NCI-H82 treated with DMSO at 0.1 percent for 48 hours (cell line): ENCODE data around the gene NECTIN1.

Experiments
- DNase-seq: peaks from one replicate; lab custom pipeline; 2025; ENCODE audit not compliant: unreplicated experiment; lab: John Stamatoyannopoulos, UW

NECTIN1 gene

GRCh38 chr11:119645018-119645417, 84.0 kb downstream of the NECTIN1 start:
- DNase-seq: no peak

GRCh38 chr11:119644502-119644901, 84.5 kb downstream of the NECTIN1 start:
- no peak for DNase-seq

- DNase-seq: no peak
These were observed 85.1 kb downstream of the NECTIN1 start for GRCh38 chr11:119643876-119644225.

GRCh38 chr11:119643212-119643875, 85.7 kb downstream of the NECTIN1 start:
- DNase-seq: no peak

- no peak for DNase-seq
These were observed 86.8 kb downstream of the NECTIN1 start for GRCh38 chr11:119641983-119642745.

GRCh38 chr11:119640541-119640940, 88.5 kb downstream of the NECTIN1 start:
- DNase-seq: no peak

DNA sequence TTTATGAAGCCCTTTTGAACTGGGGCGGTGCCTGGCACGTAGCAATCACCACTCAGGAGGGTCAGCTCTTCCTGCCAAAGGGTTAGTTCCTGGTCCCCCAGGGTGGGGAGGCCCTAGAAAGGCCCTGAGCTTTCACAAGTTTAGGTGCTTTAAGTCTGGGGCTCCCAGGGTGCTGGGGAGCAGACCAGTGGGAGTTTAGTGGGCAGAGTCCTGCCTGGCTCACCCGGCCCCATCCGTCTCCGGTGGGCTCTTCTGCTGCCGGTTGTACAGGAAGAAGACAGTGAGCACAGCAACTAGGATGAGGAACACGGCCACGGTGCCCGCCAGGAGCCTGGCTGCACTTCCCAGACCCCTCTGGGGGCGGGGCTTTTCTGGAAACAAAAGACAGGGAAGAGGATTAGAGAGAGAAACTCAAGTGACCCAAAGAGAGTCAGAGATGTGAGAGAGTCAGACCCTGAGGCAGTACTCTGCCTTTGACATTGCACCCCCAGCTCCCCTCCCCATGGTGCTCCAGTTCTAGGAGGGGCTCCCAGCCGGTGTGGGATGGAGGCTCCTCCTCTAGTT, 89.3 kb downstream of the NECTIN1 start:
- DNase-seq: no peak

DNA sequence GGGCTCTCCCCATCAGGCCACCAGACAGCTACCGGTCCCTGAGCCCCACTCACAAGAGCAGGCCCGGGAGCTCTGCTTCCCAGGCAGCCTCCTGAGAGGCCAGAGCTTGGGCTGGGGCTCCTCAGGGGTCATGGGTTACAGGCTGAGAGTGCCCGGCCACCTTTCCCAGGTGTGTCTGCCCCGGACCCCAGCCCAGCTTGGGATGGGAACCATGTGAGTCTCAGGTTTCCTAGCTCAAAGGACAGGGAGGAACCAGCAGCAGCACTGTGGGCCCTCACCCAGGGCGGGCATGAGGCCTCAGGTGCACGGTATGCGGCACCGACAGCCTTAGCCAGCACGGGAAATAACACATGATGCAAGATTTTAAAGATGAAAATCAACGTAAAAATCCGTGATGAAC, 90.1 kb downstream of the NECTIN1 start:
- no peak for DNase-seq

- DNase-seq: no peak
These were observed 91.5 kb downstream of the NECTIN1 start for GRCh38 chr11:119637481-119637880.

- no peak for DNase-seq
These were observed 93.2 kb downstream of the NECTIN1 start for GRCh38 chr11:119635776-119636175.

- DNase-seq: no peak
These were observed 93.8 kb downstream of the NECTIN1 start for GRCh38 chr11:119635041-119635740.

GRCh38 chr11:119634301-119634700, 94.7 kb downstream of the NECTIN1 start:
- no peak for DNase-seq

DNA sequence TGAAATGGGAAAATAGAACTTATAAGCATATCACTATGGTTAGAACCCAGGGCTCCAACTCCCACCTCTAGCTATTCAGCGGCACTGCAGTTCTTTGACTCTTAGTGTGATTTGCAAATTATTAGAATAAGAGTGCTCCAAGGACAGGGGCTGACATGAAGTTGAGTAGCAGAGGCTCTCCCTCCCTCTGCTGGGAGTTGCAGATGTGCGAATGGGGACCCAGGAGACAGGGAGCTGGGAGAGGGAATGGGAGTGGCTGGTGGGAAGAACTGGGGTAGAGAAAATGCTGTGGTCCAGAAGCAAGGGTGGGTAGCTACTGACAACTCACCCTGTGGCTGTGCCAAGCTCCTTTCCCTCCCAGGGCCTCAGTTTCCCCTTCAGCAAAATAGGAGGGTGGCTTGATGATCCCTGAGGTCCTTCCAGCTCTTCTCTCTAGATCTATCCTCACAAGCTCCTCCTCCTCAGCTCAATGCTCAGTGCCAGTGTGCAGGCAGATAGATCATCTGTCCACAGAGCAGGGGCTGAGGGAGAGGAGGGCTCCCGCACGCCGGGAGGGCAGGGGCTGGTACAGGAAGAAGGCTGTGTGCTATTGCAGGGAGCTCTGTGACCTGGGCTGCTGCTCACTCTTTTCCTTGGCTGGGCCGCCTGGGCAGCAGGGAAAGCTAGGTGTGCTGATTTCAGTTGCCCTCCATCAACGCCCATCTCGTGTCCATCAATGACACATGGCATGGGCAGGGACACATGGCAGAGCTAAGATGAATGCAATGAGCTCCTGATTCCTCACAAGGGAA, 99.0 kb downstream of the NECTIN1 start:
- DNase-seq: no peak

DNA sequence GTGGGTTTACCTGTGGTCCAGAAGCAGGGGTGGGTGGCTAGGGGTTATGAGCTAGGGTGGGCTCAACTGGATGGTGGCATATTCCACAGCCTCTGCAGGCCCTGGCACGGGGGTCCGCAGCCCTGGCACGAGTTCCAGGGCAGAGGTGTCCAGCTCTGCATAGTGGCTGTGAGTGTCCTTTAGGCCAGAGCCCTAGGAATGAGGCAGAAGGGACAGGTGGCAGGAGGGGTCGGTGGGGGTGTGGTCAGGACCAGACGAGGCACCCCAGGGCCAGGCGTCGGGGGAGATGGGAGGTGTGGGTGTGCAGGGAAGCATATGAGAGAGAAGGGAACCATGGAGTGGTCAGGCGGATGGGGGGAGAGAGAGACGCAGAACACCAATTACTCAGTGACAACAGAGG, 99.9 kb downstream of the NECTIN1 start:
- no peak for DNase-seq

DNA sequence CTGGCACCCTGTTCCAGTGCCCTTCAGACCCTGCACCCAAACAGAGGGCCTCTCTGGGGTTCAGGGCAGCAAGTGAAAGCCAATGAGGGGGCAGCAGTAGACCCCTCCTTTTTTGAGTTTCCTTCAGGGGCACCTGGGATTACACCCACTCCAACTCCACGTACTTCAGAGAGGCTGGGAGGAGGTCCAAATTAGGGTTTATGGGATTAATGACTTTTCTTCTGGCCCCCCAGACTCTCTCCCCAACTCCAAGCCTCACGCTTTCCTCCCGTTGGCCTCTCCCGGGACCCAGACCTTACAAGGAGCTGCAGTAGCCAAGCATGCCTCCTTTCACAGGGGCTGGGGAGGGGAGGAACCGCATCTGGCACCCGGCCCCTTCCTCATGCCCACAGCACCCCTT, 101.7 kb downstream of the NECTIN1 start:
- DNase-seq: no peak

DNA sequence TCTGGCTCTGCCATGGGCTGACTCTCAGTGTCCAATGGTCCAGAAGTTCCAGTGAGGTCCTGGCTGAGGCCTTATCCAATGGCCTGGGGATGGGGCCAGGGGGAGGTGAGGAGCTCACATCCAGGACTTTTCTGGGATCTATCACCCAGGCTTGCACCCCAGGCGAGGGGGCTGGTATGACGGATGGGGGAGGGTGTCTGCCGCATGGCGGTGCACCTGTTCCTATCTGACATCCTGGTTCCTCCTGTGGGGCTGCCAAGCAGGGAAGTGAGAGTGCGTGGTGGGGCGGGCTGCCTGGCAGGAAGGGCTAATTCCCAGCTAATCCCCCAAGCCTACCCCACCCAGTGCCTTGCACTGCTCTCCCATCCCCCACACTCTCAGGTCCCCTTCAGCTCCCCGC, 102.1 kb downstream of the NECTIN1 start:
- DNase-seq: peak; percentile 76

DNA sequence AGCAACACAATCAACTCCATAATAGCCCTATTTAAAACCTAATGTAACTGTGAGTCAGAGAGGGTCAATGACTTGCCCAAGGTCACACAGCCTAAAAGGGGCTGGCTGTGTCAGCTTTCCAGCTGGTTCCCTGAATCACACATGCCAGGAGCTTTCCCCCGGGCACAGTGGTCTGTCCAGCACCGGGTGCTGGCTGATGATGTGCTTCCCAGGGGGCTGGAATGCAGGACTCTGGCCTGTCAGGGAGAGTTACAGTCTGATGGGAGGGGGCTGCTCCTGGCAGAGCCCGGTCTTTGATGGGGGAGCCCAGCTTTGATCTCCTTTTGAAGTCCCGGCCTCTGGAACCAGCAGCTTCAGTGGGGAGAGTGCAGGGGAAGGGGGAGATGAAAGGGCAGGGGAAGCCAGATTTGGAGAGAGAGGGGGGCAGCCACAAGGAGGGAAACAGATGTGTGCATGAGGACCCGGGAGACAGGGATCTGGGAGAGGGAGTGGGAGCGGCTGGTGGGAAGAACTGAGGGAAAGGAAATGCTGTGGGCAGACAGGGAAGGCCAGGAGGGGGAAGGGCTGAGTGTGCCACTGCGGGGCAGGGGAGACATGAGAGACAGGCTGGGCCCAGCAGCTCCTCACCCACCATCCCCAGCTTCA, 102.7 kb downstream of the NECTIN1 start:
- DNase-seq: peak; percentile 20

DNA sequence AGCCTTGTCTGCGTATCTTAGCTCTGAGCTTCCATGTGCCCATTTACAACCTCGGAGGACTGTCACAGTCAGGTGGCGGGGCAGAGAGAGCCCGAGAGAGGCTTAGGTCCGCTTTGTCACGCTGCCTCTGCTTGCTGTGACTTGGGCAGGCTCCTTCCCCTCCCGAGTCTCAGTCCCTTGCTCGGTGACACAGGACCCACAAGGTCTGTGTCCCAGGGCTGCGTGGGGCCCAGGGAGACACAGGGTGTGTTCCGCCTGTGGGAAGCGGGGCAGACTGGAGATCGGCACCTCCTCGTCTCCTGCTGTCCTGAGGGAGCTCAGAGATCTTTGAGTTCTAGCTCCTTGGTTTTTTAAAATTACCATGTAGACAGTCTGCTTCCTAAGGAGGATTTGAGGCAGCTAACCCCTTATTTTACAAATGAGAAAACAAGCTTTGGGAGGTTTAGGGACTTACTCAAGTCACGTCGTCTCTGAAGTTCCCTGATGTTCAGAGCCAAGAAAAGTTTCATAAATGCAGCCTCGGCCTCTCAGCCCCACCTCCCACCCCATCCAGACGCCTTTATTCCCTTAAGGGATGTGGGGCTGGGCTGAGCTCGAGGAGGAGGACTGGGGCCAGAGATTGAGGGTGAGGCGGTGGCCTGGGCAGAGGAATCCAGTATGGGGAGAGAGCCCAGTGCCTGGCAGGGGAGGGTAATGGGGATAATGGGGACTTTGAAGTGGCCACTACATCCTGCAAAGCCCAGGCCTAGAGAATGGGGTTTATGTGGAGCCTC, 103.6 kb downstream of the NECTIN1 start:
- DNase-seq: no peak

GRCh38 chr11:119624629-119625028, 104.4 kb downstream of the NECTIN1 start:
- DNase-seq: no peak

GRCh38 chr11:119624102-119624615, 104.8 kb downstream of the NECTIN1 start:
- DNase-seq: no peak
